B cell (primary cell): ENCODE results near the gene TRAPPC8. TPM values are rescaled to one million over a fixed set of nuclear protein-coding genes. Genes with fewer than 3 reads are reported as not detected.

Experiments
- ATAC-seq: fragments of 200-7000 bp; cut with Tn5 transposase; one replicate; pipeline ENCODE4 v1.10.0; 2021; ENCODE audit warnings: low read depth, mild to moderate bottlenecking, moderate number of reproducible peaks, moderate library complexity
- CTCF ChIA-PET: fragments of 350-600 bp; sonication (Branson Sonifier 250); formaldehyde crosslinking; loops from one replicate; lab custom pipeline; 2021; ENCODE audit warnings: antibody characterized with exemption, inconsistent platforms; lab: Charles Lee
- POLR2A ChIA-PET: fragments of 350-600 bp; sonication (Branson Sonifier 250); formaldehyde crosslinking; loops from one replicate; lab custom pipeline; 2021; ENCODE audit warnings: antibody characterized with exemption; lab: Charles Lee
- DNase-seq: peaks from one replicate; pipeline ENCODE4 v3.0.0; 2013
- H2AFZ ChIP-seq: 2 replicates; pipeline ENCODE4 v1.6.1; 2012; ENCODE audit warnings: mild to moderate bottlenecking, low read depth, low read length; ENCODE audit not compliant: insufficient read depth, poor library complexity, severe bottlenecking
- H3K27ac ChIP-seq, 2 donors: 1 replicate in 1 of 2; 2 replicates in 1 of 2; pipeline ENCODE4 v1.5.1; 2012 to 2013; ENCODE audit warnings: low read length in 2 of 2, mild to moderate bottlenecking in 2 of 2, moderate library complexity in 1 of 2
- H3K27me3 ChIP-seq, 4 experiments: fragments of 200-600 bp in 1 of 4; sonication (generic) in 1 of 4; replicated peaks in 1 of 4; 1 replicate in 2 of 4; 2 replicates in 2 of 4; pipeline versions ENCODE4 v1.6.1 to v1.7.0; 2013 to 2016; ENCODE audit warnings: low read length in 3 of 4, mild to moderate bottlenecking in 2 of 4, mixed read lengths in 1 of 4, moderate library complexity in 1 of 4; ENCODE audit not compliant: insufficient read depth in 4 of 4, control insufficient read depth in 3 of 4; ENCODE audit errors: control extremely low read depth in 1 of 4
- H3K36me3 ChIP-seq, 2 experiments: replicated peaks in 1 of 2; 1 replicate in 1 of 2; 2 replicates in 1 of 2; pipeline versions ENCODE4 v1.6.1 to v1.7.1; 2013; ENCODE audit warnings: low read length in 1 of 2; ENCODE audit not compliant: insufficient read depth in 2 of 2, control insufficient read depth in 1 of 2; ENCODE audit errors: control extremely low read depth in 1 of 2, extremely low read depth in 1 of 2
- H3K4me1 ChIP-seq, 2 donors: fragments of 200-600 bp in 1 of 2; sonication (generic) in 1 of 2; 1 replicate in 1 of 2; 2 replicates in 1 of 2; pipeline versions ENCODE4 v1.5.1 to v1.6.1; 2013 to 2017; ENCODE audit warnings: low read length in 2 of 2; ENCODE audit not compliant: control insufficient read depth in 2 of 2, insufficient read depth in 2 of 2
- H3K4me2 ChIP-seq: replicated peaks from 2 replicates; pipeline ENCODE3; 2012; ENCODE audit warnings: mild to moderate bottlenecking, low read depth, low read length; ENCODE audit not compliant: poor library complexity, severe bottlenecking
- H3K4me3 ChIP-seq, 5 experiments: fragments of 200-600 bp in 1 of 5; sonication (generic) in 1 of 5; 1 replicate in 3 of 5; 2 replicates in 2 of 5; pipeline versions ENCODE4 v1.5.1 to v1.7.0; 2011 to 2016; ENCODE audit warnings: low read length in 4 of 5, mild to moderate bottlenecking in 4 of 5, low read depth in 2 of 5, control low read depth in 1 of 5, moderate library complexity in 1 of 5; ENCODE audit not compliant: insufficient read depth in 1 of 5; ENCODE audit errors: control extremely low read depth in 1 of 5, extremely low read depth in 1 of 5
- H3K79me2 ChIP-seq: fragments of 200-600 bp; sonication (generic); one replicate; pipeline ENCODE4 v1.6.0; 2016; ENCODE audit warnings: low read length; ENCODE audit not compliant: control insufficient read depth, insufficient read depth
- H3K9ac ChIP-seq: fragments of 200-600 bp; sonication (generic); 2 replicates; pipeline ENCODE4 v1.6.1; 2017; ENCODE audit warnings: mild to moderate bottlenecking, low read length, moderate library complexity
- H3K9me3 ChIP-seq, 3 donors: one replicate each; pipeline versions ENCODE4 v1.6.1 to v1.7.1; 2013; ENCODE audit warnings: low read length in 2 of 3; ENCODE audit not compliant: control insufficient read depth in 2 of 3, insufficient read depth in 1 of 3; ENCODE audit errors: control extremely low read depth in 1 of 3
- H4K20me1 ChIP-seq: 2 replicates; pipeline ENCODE4 v1.6.0; 2012; ENCODE audit warnings: mild to moderate bottlenecking, low read length; ENCODE audit not compliant: insufficient read depth, control insufficient read depth, poor library complexity, severe bottlenecking
- H3K27ac Mint-ChIP-seq: one replicate; pipeline ENCODE4 v1.8.0; 2021; ENCODE audit warnings: mixed read lengths
- H3K27me3 Mint-ChIP-seq: one replicate; pipeline ENCODE4 v1.8.0; 2021; ENCODE audit warnings: mixed read lengths
- H3K4me1 Mint-ChIP-seq: one replicate; pipeline ENCODE4 v1.8.0; 2021; ENCODE audit warnings: mixed read lengths
- H3K4me3 Mint-ChIP-seq: one replicate; pipeline ENCODE4 v1.8.0; 2021; ENCODE audit warnings: mixed read lengths
- H3K9me3 Mint-ChIP-seq: one replicate; pipeline ENCODE4 v1.8.0; 2022; ENCODE audit warnings: mixed read lengths; ENCODE audit not compliant: insufficient read depth
- CTCF ChIP-seq: fragments of 200-600 bp; IDR thresholded peaks from one replicate; pipeline ENCODE4 v1.8.0; 2022; ENCODE audit warnings: antibody characterized with exemption, mild to moderate bottlenecking
- EZH2 ChIP-seq: IDR thresholded peaks from 2 replicates; pipeline ENCODE4 v1.6.1; 2012; ENCODE audit warnings: borderline replicate concordance, low read depth, mild to moderate bottlenecking, moderate library complexity, low read length; ENCODE audit not compliant: insufficient read depth, poor library complexity, severe bottlenecking
- WGBS: methylation state at CpG from one replicate; pipeline ENCODE4 v1.1.5; 2013; ENCODE audit warnings: missing lambda C conversion rate; ENCODE audit not compliant: insufficient coverage; 5-methylcytosine and 5-hydroxymethylcytosine counted together
- intact Hi-C: fragments of 100-400 bp; cut with micrococcal nuclease; formaldehyde crosslinking; loops from one replicate; pipeline ENCODE4 v1.10.0; 2022
- polyA plus RNA-seq: library from polyadenylated mRNA; depleted of rRNA; stranded (reverse); fragments of >200 nt; gene quantifications from 2 replicates; pipeline ENCODE4 v1.2.3, GENCODE V29; 2012
- total RNA-seq, 2 donors: library from RNA; stranded (reverse); fragments of 120-200 nt in 1 of 2; gene quantifications; 1 replicate in 1 of 2; 2 replicates in 1 of 2; pipeline versions ENCODE4 v1.2.3 to v1.2.4, GENCODE V29; 2013 to 2022

Gene TRAPPC8
- total and polyA plus RNA-seq, 2 donors (not counting 1 experiment from before 2014, with no cell fraction given), result 53.6 to 95.5 TPM

- Mint-ChIP-seq H3K27me3 (no peaks in the 10 kb centered on the region), H3K4me3 (no peak overlapping the region), H3K27ac (no peak overlapping the region), H3K9me3 (peaks cover 7% of the 10 kb centered on the region), H3K4me1 (no peaks in the 10 kb centered on the region)
- ATAC-seq (no peak), DNase-seq (no peak)
- ChIA-PET POLR2A (no interaction called here), CTCF (no interaction called here)
- Histone ChIP-seq H3K36me3 (no peaks in the 10 kb centered on the region), H3K9ac (no peak overlapping the region), H3K4me1 (no peaks in the 10 kb centered on the region), H3K4me3 (no peak overlapping the region), H3K9me3 (peaks cover 4 to 15% (median 11%) of the 10 kb centered on the region in 3 donors), H3K79me2 (no peaks in the 10 kb centered on the region), H2AFZ (no peak overlapping the region), H3K27me3 (no peaks in the 10 kb centered on the region), H3K4me2 (no peak overlapping the region), H4K20me1 (no peaks in the 10 kb centered on the region), H3K27ac (no peak overlapping the region)
- TF ChIP-seq EZH2 (no peak), CTCF (no peak)
- WGBS, result no CpG with 5 or more reads among the region's 2 CpGs
- intact Hi-C loops, result loop anchor here (10.0 kb wide), 1 partner anchor 55 kb away; no protein-coding TSS in a partner anchor
Measured at GRCh38 chr18:31979714-31980113, 36.8 kb upstream of the TRAPPC8 start.

- ChIA-PET POLR2A (no interaction called here), CTCF (interaction anchor here (0.6 kb wide), 1 partner anchor 46 kb away, joined by 3 read pairs; no protein-coding TSS in a partner anchor)
- DNase-seq (no peak), ATAC-seq (no peak)
- Mint-ChIP-seq H3K4me1 (no peaks in the 10 kb centered on the region), H3K27me3 (no peaks in the 10 kb centered on the region), H3K4me3 (no peak overlapping the region), H3K9me3 (peaks cover 14% of the 10 kb centered on the region), H3K27ac (no peak overlapping the region)
- H2AFZ ChIP-seq, result no peak overlapping the region
- peaks cover 8 to 25% (median 22%) of the 10 kb centered on the region in 3 donors for H3K9me3 ChIP-seq
- H3K4me2 ChIP-seq, result no peak overlapping the region
- H3K27me3 ChIP-seq, result no peaks in the 10 kb centered on the region
- 91% methylated on average over 4 of the region's 5 CpGs for WGBS
- H3K4me3 ChIP-seq, result no peak overlapping the region
- TF ChIP-seq EZH2 (no peak), CTCF (no peak)
- no peak overlapping the region for H3K9ac ChIP-seq
- H3K27ac ChIP-seq, result no peak overlapping the region
- no peaks in the 10 kb centered on the region for H3K79me2 ChIP-seq
- H4K20me1 ChIP-seq, result no peaks in the 10 kb centered on the region
- intact Hi-C loops, result loop anchor here (10.0 kb wide), 1 partner anchor 54 kb away; no protein-coding TSS in a partner anchor
- H3K4me1 ChIP-seq, result no peaks in the 10 kb centered on the region
- H3K36me3 ChIP-seq, result no peaks in the 10 kb centered on the region
Measured at GRCh38 chr18:31978616-31979015, 35.7 kb upstream of the TRAPPC8 start.
